Lung (tissue), 12 donors: Measurements from ENCODE around the gene YAF2. TPM values are rescaled to one million over a fixed set of nuclear protein-coding genes. Genes with fewer than 3 reads are reported as not detected.

Source experiments
- ATAC-seq: fragments of 200-7000 bp; cut with Tn5 transposase; one replicate; pipeline ENCODE4 v1.9.1; 2020; ENCODE audit warnings: moderate number of reproducible peaks; ENCODE audit not compliant: insufficient read depth, low FRiP score
- DNase-seq, 3 donors: peaks; one replicate each; pipeline ENCODE4 v3.0.0-alpha.2; 2013 to 2017
- H3K27ac ChIP-seq, 2 donors: one replicate each; pipeline ENCODE4 v1.5.1; 2013; ENCODE audit warnings: mild to moderate bottlenecking in 2 of 2, moderate library complexity in 2 of 2, control low read depth in 1 of 2, inconsistent platforms in 1 of 2, low read depth in 1 of 2, low read length in 1 of 2
- H3K27me3 ChIP-seq, 3 donors: one replicate each; pipeline ENCODE4 v1.5.1; 2013; ENCODE audit warnings: low read length in 2 of 3; ENCODE audit not compliant: control insufficient read depth in 3 of 3, insufficient read depth in 3 of 3
- H3K36me3 ChIP-seq, 4 donors: one replicate each; pipeline ENCODE4 v1.5.1; 2013; ENCODE audit warnings: low read length in 4 of 4, mild to moderate bottlenecking in 1 of 4, moderate library complexity in 1 of 4; ENCODE audit not compliant: control insufficient read depth in 4 of 4, insufficient read depth in 4 of 4
- H3K4me1 ChIP-seq, 5 donors: one replicate each; pipeline ENCODE4 v1.5.1; 2013; ENCODE audit warnings: low read length in 5 of 5, mild to moderate bottlenecking in 2 of 5, moderate library complexity in 1 of 5; ENCODE audit not compliant: control insufficient read depth in 5 of 5, insufficient read depth in 5 of 5
- H3K4me3 ChIP-seq: one replicate; pipeline ENCODE4 v1.5.1; 2013; ENCODE audit warnings: mild to moderate bottlenecking, control low read depth, moderate library complexity
- H3K9ac ChIP-seq, 2 donors: one replicate each; pipeline ENCODE4 v1.5.1; 2013; ENCODE audit warnings: low read length in 2 of 2, control low read depth in 1 of 2; ENCODE audit not compliant: insufficient read depth in 1 of 2
- H3K9me3 ChIP-seq, 4 donors: one replicate each; pipeline ENCODE4 v1.5.1; 2013; ENCODE audit warnings: low read length in 3 of 4, mild to moderate bottlenecking in 1 of 4, moderate library complexity in 1 of 4; ENCODE audit not compliant: control insufficient read depth in 4 of 4, insufficient read depth in 3 of 4
- CTCF ChIP-seq: IDR thresholded peaks from 2 replicates; pipeline ENCODE4 v1.5.1; 2012; ENCODE audit warnings: mild to moderate bottlenecking; ENCODE audit errors: control extremely low read depth, extremely low read depth
- whole genome bisulfite sequencing, 2 donors: extraction: QIAGEN DNeasy Blood & Tissue Kit; methylation state at CpG; one replicate each; pipeline ENCODE4 v1.1.7; 2013; 5-methylcytosine and 5-hydroxymethylcytosine counted together
- polyA plus RNA-seq, 2 donors: library from polyadenylated mRNA; stranded (reverse); fragments of 200-250 nt; gene quantifications; one replicate each; pipeline ENCODE4 v1.2.1, GENCODE V29; 2013
- total RNA-seq, 2 donors: library from RNA; depleted of rRNA in 1 of 2; stranded (reverse); fragments of >200 nt in 1 of 2; gene quantifications; one replicate each; pipeline ENCODE4 v1.2.1, GENCODE V29; 2014 to 2021
- donor health status: control.
- donor health status: control.
- donor health status: Bipolar disorder and iron deficiency.
- donor health status: healthy.
- donor health status: DM: yes; HTN: yes; CAD: no.

The YAF2 gene
- total and polyA plus RNA-seq, 4 donors: 9.4 to 27.9 (median 19.0) TPM

DNA sequence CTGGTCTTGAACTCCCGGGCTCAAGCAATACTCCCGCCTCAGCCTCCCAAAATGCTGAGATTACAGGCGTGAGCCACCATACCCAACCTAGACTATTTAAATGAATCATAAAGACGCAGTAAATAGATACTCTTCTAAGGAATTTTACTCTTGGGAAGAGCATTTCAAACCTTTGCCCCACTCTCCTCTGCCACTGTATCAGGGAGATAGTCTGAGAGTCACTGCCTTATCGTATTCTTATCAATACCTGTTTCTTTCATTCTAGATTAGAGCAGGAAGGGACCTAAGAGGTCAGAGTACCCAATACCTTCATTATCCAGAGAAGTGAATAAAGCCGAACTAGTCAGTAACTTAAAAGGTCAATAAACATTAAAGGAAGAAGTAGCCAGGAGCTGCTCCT is 109.2 kb downstream of the YAF2 start:
- Histone ChIP-seq H3K27me3 (no peaks in the 10 kb centered on the region), H3K27ac (no peak overlapping the region), H3K9me3 (no peaks in the 10 kb centered on the region), H3K4me1 (peaks cover 0 to 5% (median 0%) of the 10 kb centered on the region in 5 donors), H3K9ac (no peak overlapping the region), H3K36me3 (no peaks in the 10 kb centered on the region), H3K4me3 (no peak overlapping the region)
- TF ChIP-seq CTCF: no peak
- 95 to 96% methylated on average over 6 of the region's 6 CpGs for WGBS, 2 donors
- DNase-seq (no peak), ATAC-seq (no peak)

GRCh38 chr12:42128327-42128726 is 109.7 kb downstream of the YAF2 start:
- H3K27me3 ChIP-seq: no peaks in the 10 kb centered on the region
- no peak overlapping the region for H3K9ac ChIP-seq
- ATAC-seq (no peak), DNase-seq (no peak)
- no peak for TF ChIP-seq CTCF
- no peaks in the 10 kb centered on the region for H3K9me3 ChIP-seq
- H3K4me3 ChIP-seq: no peak overlapping the region
- no peaks in the 10 kb centered on the region for H3K36me3 ChIP-seq
- 85 to 92% methylated on average over 3 of the region's 3 CpGs for WGBS, 2 donors
- H3K4me1 ChIP-seq: peaks cover 0 to 5% (median 0%) of the 10 kb centered on the region in 5 donors
- no peak overlapping the region for H3K27ac ChIP-seq

DNA sequence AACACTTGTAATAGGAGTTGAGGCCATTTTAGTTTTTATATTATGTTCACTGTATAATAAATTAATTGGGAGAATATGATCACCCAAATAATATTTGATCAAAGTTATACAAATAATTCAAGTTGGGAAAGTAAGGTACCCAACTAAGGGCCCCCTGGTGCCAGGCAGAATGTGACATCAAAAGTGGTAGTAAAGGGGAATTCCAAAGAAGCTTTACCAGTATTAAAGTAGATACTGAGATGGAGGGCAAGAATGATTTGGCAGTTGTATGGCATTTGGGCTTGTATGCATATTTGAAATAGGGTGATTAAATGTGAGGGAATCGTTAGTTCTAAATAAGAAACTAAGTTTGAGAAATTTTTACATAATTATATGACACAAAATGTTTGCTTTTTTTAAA is 111.1 kb downstream of the YAF2 start:
- TF ChIP-seq CTCF: no peak
- H3K27ac ChIP-seq: no peak overlapping the region
- WGBS, 2 donors: 78 to 94% methylated on average over 1 of the region's 1 CpG
- no peak overlapping the region for H3K4me3 ChIP-seq
- no peaks in the 10 kb centered on the region for H3K9me3 ChIP-seq
- no peak for ATAC-seq
- H3K36me3 ChIP-seq: no peaks in the 10 kb centered on the region
- no peaks in the 10 kb centered on the region for H3K27me3 ChIP-seq
- H3K4me1 ChIP-seq: peaks cover 0 to 5% (median 0%) of the 10 kb centered on the region in 5 donors
- no peak for DNase-seq
- H3K9ac ChIP-seq: no peak overlapping the region

DNA sequence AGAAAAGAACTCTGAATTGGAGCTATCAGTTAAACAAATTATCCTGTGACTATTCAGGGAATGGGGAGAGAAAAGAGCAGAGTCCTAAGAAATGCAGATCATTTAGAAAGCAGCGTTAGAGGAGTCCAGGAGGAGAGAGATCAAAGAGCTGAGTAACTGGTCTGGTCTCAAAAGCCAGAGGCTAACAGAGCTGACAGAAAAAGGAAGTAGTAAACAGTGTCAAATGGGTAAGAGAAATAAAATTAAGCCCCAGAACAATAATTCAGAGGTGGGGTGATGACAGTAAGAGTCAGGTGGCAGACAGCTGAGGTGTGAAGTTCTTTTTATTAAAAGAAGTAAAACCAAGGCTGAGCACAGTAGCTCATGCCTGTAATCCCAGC is 112.7 kb downstream of the YAF2 start:
- no peak for DNase-seq
- no peak overlapping the region for H3K27ac ChIP-seq
- no peaks in the 10 kb centered on the region for H3K9me3 ChIP-seq
- no peak overlapping the region for H3K9ac ChIP-seq
- WGBS, 2 donors: 22 to 58% methylated on average over 1 of the region's 1 CpG
- no peaks in the 10 kb centered on the region for H3K36me3 ChIP-seq
- H3K4me3 ChIP-seq: no peak overlapping the region
- no peaks in the 10 kb centered on the region for H3K27me3 ChIP-seq
- no peak for ATAC-seq
- TF ChIP-seq CTCF: no peak
- peaks cover 0 to 5% (median 0%) of the 10 kb centered on the region in 5 donors for H3K4me1 ChIP-seq
